PFSK-1 (cell line): ENCODE data around the gene SPTBN4.

Experiments
- FOXP2 ChIP-seq: optimal IDR thresholded peaks from 2 replicates; pipeline ENCODE3; 2011; ENCODE audit warnings: borderline replicate concordance, control low read depth, inconsistent platforms; ENCODE audit not compliant: insufficient read depth; ENCODE audit errors: extremely low read length, extremely low read depth
- POLR2AphosphoS5 ChIP-seq: IDR thresholded peaks from 2 replicates; pipeline ENCODE4 v1.6.1; 2012; ENCODE audit warnings: low read depth, mild to moderate bottlenecking, control low read depth, low read length, moderate library complexity
- SIN3A ChIP-seq: IDR thresholded peaks from 2 replicates; pipeline ENCODE4 v1.6.1; 2012; ENCODE audit warnings: mild to moderate bottlenecking, low read length, moderate library complexity, borderline replicate concordance; ENCODE audit not compliant: insufficient read depth
- TAF1 ChIP-seq: IDR thresholded peaks from 2 replicates; pipeline ENCODE4 v1.6.1; 2012; ENCODE audit warnings: low read length, control low read depth, borderline replicate concordance; ENCODE audit not compliant: insufficient read depth
- TF ChIP-seq, protein P1 (sequence below), 2 experiments: IDR thresholded peaks; 2 replicates each; pipeline versions ENCODE4 v1.6.1 to v1.8.0; 2011 to 2012; ENCODE audit warnings: low read depth in 2 of 2, low read length in 2 of 2, control low read depth in 1 of 2, inconsistent platforms in 1 of 2, mild to moderate bottlenecking in 1 of 2, moderate library complexity in 1 of 2; ENCODE audit not compliant: insufficient read depth in 1 of 2

DNA sequence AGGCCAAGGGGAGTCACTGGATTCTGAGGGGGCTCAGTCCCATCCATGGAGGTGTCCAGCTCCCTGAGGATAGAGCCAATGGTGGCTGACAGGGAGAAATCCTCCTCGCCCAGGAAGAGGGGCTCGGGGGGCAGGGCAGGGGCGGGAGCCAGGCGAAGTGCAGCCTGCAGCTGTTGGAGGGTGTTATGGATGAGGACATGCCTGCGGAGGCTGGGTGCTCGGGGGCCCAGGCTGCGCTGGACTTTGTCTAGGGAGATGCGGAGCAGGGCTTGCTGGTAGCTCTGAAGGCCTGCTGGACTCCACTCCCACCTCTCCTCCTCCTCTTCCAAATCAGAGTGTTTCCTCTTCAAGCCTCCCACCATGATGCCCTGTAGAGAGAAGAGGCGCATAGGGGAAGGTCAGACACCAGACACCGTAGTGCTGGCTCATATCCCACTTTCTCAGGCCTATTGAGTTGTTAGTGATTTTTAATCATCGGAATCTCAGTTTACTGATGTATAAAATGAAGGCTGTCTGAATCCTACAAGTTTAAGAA lies 25.0 kb upstream of the SPTBN4 start:
- TF ChIP-seq POLR2AphosphoS5 (no peak), SIN3A (no peak), TAF1 (no peak), FOXP2 (no peak)
- TF ChIP-seq, protein P1, sequence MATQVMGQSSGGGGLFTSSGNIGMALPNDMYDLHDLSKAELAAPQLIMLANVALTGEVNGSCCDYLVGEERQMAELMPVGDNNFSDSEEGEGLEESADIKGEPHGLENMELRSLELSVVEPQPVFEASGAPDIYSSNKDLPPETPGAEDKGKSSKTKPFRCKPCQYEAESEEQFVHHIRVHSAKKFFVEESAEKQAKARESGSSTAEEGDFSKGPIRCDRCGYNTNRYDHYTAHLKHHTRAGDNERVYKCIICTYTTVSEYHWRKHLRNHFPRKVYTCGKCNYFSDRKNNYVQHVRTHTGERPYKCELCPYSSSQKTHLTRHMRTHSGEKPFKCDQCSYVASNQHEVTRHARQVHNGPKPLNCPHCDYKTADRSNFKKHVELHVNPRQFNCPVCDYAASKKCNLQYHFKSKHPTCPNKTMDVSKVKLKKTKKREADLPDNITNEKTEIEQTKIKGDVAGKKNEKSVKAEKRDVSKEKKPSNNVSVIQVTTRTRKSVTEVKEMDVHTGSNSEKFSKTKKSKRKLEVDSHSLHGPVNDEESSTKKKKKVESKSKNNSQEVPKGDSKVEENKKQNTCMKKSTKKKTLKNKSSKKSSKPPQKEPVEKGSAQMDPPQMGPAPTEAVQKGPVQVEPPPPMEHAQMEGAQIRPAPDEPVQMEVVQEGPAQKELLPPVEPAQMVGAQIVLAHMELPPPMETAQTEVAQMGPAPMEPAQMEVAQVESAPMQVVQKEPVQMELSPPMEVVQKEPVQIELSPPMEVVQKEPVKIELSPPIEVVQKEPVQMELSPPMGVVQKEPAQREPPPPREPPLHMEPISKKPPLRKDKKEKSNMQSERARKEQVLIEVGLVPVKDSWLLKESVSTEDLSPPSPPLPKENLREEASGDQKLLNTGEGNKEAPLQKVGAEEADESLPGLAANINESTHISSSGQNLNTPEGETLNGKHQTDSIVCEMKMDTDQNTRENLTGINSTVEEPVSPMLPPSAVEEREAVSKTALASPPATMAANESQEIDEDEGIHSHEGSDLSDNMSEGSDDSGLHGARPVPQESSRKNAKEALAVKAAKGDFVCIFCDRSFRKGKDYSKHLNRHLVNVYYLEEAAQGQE (IDR thresholded peaks at IDR 0.05; ENCODE audit: insufficient read depth in 1 of 2, low read depth in 2 of 2, low read length in 2 of 2) = no peak
